IMR-90 (cell line): Measurements from ENCODE around the gene WHRN. TPM values are rescaled to one million over a fixed set of nuclear protein-coding genes. Genes with fewer than 3 reads are reported as not detected.

Experiments used
- ATAC-seq: fragments of 200-7000 bp; cut with Tn5 transposase; 2 replicates; pipeline ENCODE4 v1.9.1; 2020; ENCODE audit warnings: low read depth, mild to moderate bottlenecking, moderate library complexity
- BruUV-seq: library from RNA; stranded (reverse); fragments of 400-500 nt; replicated peaks from 2 replicates; lab custom pipeline; 2021; lab: Mats Ljungman, UMichigan
- CTCF ChIA-PET: fragments of 300-600 bp; formaldehyde crosslinking; extraction: SDS; loops from one replicate; lab custom pipeline; 2021; ENCODE audit warnings: antibody characterized with exemption; lab: Yijun Ruan, JAX
- POLR2A ChIA-PET: fragments of 300-600 bp; sonication (Branson Sonifier 250); formaldehyde crosslinking; loops from one replicate; lab custom pipeline; 2022; ENCODE audit warnings: antibody characterized with exemption; ENCODE audit not compliant: unreplicated experiment; lab: Charles Lee
- DNase-seq: peaks from one replicate; pipeline ENCODE4 v3.0.0; 2013
- H2AFZ ChIP-seq: replicated peaks from 2 replicates; pipeline ENCODE3; 2013; ENCODE audit warnings: low read length, mild to moderate bottlenecking; ENCODE audit not compliant: poor library complexity
- H2AK5ac ChIP-seq: 2 replicates; pipeline ENCODE4 v1.6.1; 2013; ENCODE audit warnings: low read depth, low read length, inconsistent platforms
- H2AK9ac ChIP-seq: replicated peaks from 2 replicates; pipeline ENCODE3; 2013; ENCODE audit warnings: mild to moderate bottlenecking, low read depth, low read length, moderate library complexity; ENCODE audit not compliant: poor library complexity
- H2BK120ac ChIP-seq: 2 replicates; pipeline ENCODE4 v1.6.1; 2013; ENCODE audit warnings: low read depth, low read length, inconsistent platforms
- H2BK15ac ChIP-seq: 3 replicates; pipeline ENCODE4 v1.6.1; 2013; ENCODE audit warnings: low read depth, low read length, inconsistent platforms
- H2BK20ac ChIP-seq: 2 replicates; pipeline ENCODE4 v1.6.1; 2013; ENCODE audit warnings: low read depth, mild to moderate bottlenecking, inconsistent platforms, low read length, moderate library complexity
- H2BK5ac ChIP-seq: 2 replicates; pipeline ENCODE4 v1.6.1; 2013; ENCODE audit warnings: mild to moderate bottlenecking, low read depth, low read length, inconsistent platforms; ENCODE audit not compliant: poor library complexity, severe bottlenecking
- H3K14ac ChIP-seq: replicated peaks from 2 replicates; pipeline ENCODE4 v1.6.1; 2013; ENCODE audit warnings: low read depth, low read length, inconsistent platforms
- H3K18ac ChIP-seq: 2 replicates; pipeline ENCODE4 v1.6.1; 2013; ENCODE audit warnings: low read depth, low read length, control low read depth
- H3K23ac ChIP-seq: 2 replicates; pipeline ENCODE4 v1.6.1; 2013; ENCODE audit warnings: low read depth, low read length, inconsistent platforms
- H3K27ac ChIP-seq: 2 replicates; pipeline ENCODE4 v1.5.1; 2013; ENCODE audit warnings: mild to moderate bottlenecking, control low read depth, low read length; ENCODE audit not compliant: insufficient read depth
- H3K27me3 ChIP-seq: 2 replicates; pipeline ENCODE4 v1.6.1; 2013; ENCODE audit warnings: low read length; ENCODE audit not compliant: control insufficient read depth, insufficient read depth
- H3K36me3 ChIP-seq: 2 replicates; pipeline ENCODE4 v1.6.1; 2013; ENCODE audit warnings: low read length, mixed read lengths; ENCODE audit not compliant: control insufficient read depth, insufficient read depth
- H3K4ac ChIP-seq: 2 replicates; pipeline ENCODE4 v1.6.1; 2013; ENCODE audit warnings: low read depth, low read length, inconsistent platforms
- H3K4me1 ChIP-seq: 2 replicates; pipeline ENCODE4 v1.6.1; 2013; ENCODE audit warnings: low read length, mixed read lengths; ENCODE audit not compliant: control insufficient read depth, insufficient read depth
- H3K4me2 ChIP-seq: 2 replicates; pipeline ENCODE4 v1.6.1; 2013; ENCODE audit warnings: low read depth, mild to moderate bottlenecking, control low read depth, low read length, moderate library complexity
- H3K4me3 ChIP-seq: 2 replicates; pipeline ENCODE4 v1.5.1; 2013; ENCODE audit warnings: low read depth, mild to moderate bottlenecking, control low read depth, low read length, moderate library complexity; ENCODE audit not compliant: insufficient read depth
- H3K56ac ChIP-seq: 2 replicates; pipeline ENCODE4 v1.6.1; 2013; ENCODE audit warnings: low read length, inconsistent platforms; ENCODE audit not compliant: insufficient read depth; ENCODE audit errors: extremely low read depth
- H3K79me1 ChIP-seq, 2 experiments: 2 replicates each; pipeline ENCODE4 v1.6.1; 2013; ENCODE audit warnings: low read length in 2 of 2, inconsistent platforms in 1 of 2, low read depth in 1 of 2
- H3K9ac ChIP-seq: 2 replicates; pipeline ENCODE4 v1.6.1; 2013; ENCODE audit warnings: low read depth, low read length, control low read depth
- H3K9me1 ChIP-seq: 2 replicates; pipeline ENCODE4 v1.6.1; 2013; ENCODE audit warnings: low read length, inconsistent platforms; ENCODE audit not compliant: insufficient read depth
- H3K9me3 ChIP-seq: 2 replicates; pipeline ENCODE4 v1.6.1; 2013; ENCODE audit warnings: low read length; ENCODE audit not compliant: control insufficient read depth, insufficient read depth
- H4K20me1 ChIP-seq: 2 replicates; pipeline ENCODE4 v1.6.1; 2013; ENCODE audit warnings: low read length, inconsistent platforms; ENCODE audit not compliant: insufficient read depth
- H4K5ac ChIP-seq: 2 replicates; pipeline ENCODE4 v1.6.1; 2013; ENCODE audit warnings: mild to moderate bottlenecking, low read depth, low read length, control low read depth
- H4K8ac ChIP-seq, 2 experiments: 2 replicates each; pipeline ENCODE4 v1.6.1; 2013; ENCODE audit warnings: low read depth in 2 of 2, low read length in 2 of 2, control low read depth in 1 of 2, inconsistent platforms in 1 of 2
- H4K91ac ChIP-seq: 2 replicates; pipeline ENCODE4 v1.6.1; 2013; ENCODE audit warnings: low read depth, low read length, inconsistent platforms; ENCODE audit not compliant: insufficient read depth
- BHLHE40 ChIP-seq: fragments of 150-350 bp; IDR thresholded peaks from 2 replicates; pipeline ENCODE4 v1.6.1; 2016; ENCODE audit warnings: mild to moderate bottlenecking, low read depth, low read length
- FOS ChIP-seq: fragments of 150-350 bp; IDR thresholded peaks from 2 replicates; pipeline ENCODE4 v1.6.1; 2016; ENCODE audit warnings: low read depth, low read length
- MAFK ChIP-seq: IDR thresholded peaks from 2 replicates; pipeline ENCODE4 v1.6.1; 2012; ENCODE audit warnings: low read depth, low read length, improper control_type of control experiment
- MAZ ChIP-seq: IDR thresholded peaks from 2 replicates; pipeline ENCODE4 v1.6.1; 2012; ENCODE audit warnings: low read depth, mild to moderate bottlenecking, low read length, improper control_type of control experiment, moderate library complexity, borderline replicate concordance
- RCOR1 ChIP-seq: IDR thresholded peaks from 2 replicates; pipeline ENCODE4 v1.6.1; 2012; ENCODE audit warnings: mild to moderate bottlenecking, low read length, improper control_type of control experiment; ENCODE audit not compliant: insufficient replicate concordance
- RFX5 ChIP-seq: IDR thresholded peaks from 2 replicates; pipeline ENCODE4 v1.8.0; 2012; ENCODE audit warnings: low read depth, mild to moderate bottlenecking, low read length, moderate library complexity
- WGBS, 2 experiments: methylation state at CpG; one replicate each; pipeline versions ENCODE4 v1.1.5 to v1.1.7; 2013; ENCODE audit warnings: missing lambda C conversion rate in 2 of 2; ENCODE audit not compliant: insufficient read length in 1 of 2; ENCODE audit errors: extremely low coverage in 2 of 2; 5-methylcytosine and 5-hydroxymethylcytosine counted together
- dilution Hi-C: fragments of 300-500 bp; cut with HindIII; formaldehyde crosslinking; loops from one replicate; pipeline ENCODE4 v1.14.3; 2018; ENCODE audit warnings: low sequenced_read_pairs; ENCODE audit not compliant: unreplicated experiment
- in situ Hi-C: fragments of 300-500 bp; cut with MboI; formaldehyde crosslinking; loops from 3 replicates; pipeline ENCODE4 v1.14.3; 2019; ENCODE audit warnings: low sequenced_read_pairs, inconsistent platforms, mixed read lengths
- intact Hi-C: fragments of 100-400 bp; cut with micrococcal nuclease; formaldehyde crosslinking; loops from 2 replicates; pipeline ENCODE4 v1.10.0; 2022
- polyA plus RNA-seq, 3 experiments: library from polyadenylated mRNA; depleted of rRNA; stranded (reverse); fragments of >200 nt; gene quantifications; 2 replicates each; pipeline ENCODE4 v1.2.3, GENCODE V29; 2012; ENCODE audit warnings: low replicate concordance in 1 of 3
- total RNA-seq: library from RNA; depleted of rRNA; stranded (reverse); fragments of >200 nt; gene quantifications from 2 replicates; pipeline ENCODE4 v1.2.3, GENCODE V29; 2012

Gene WHRN
- total and polyA plus RNA-seq, 2 of the 4 experiments (the other 2 are of a cell fraction): 0.18 to 2.6 TPM

GRCh38 chr9:114464281-114465051 is 40.8 kb downstream of the WHRN start:
- Histone ChIP-seq H3K4ac (no peak overlapping the region), H3K56ac (no peak overlapping the region), H3K18ac (no peak overlapping the region), H4K5ac (no peak overlapping the region), H4K8ac (no peak overlapping the region), H3K9ac (no peak overlapping the region), H3K4me3 (no peak overlapping the region), H3K27me3 (peaks cover 2% of the 10 kb centered on the region; the same call in 1 of the 2 replicates), H3K36me3 (no peaks in the 10 kb centered on the region; the same call in 1 of the 2 replicates), H3K9me1 (no peaks in the 10 kb centered on the region), H3K14ac (no peak overlapping the region), H3K79me1 (no peaks in the 10 kb centered on the region), H4K91ac (no peak overlapping the region), H3K27ac (no peak overlapping the region), H2AK5ac (no peak overlapping the region), H2BK15ac (no peak overlapping the region), H2BK20ac (no peak overlapping the region), H3K9me3 (peaks cover under 1% of the 10 kb centered on the region; the same call in 1 of the 2 replicates), H3K23ac (no peak overlapping the region), H2AK9ac (no peak overlapping the region), H3K4me2 (no peak overlapping the region), H2AFZ (no peak overlapping the region), H3K4me1 (no peaks in the 10 kb centered on the region), H4K20me1 (no peaks in the 10 kb centered on the region), H2BK120ac (no peak overlapping the region), H2BK5ac (no peak overlapping the region)
- in situ Hi-C loops: no loop called here
- BruUV-seq: no TSS peak
- ChIA-PET CTCF (no interaction called here), POLR2A (interaction anchor here (0.6 kb wide), 1 partner anchor 9 kb away, joined by 3 read pairs; no protein-coding TSS in a partner anchor)
- no peak for ATAC-seq
- 67% methylated on average over 1 of the region's 5 CpGs; no CpG with 5 or more reads in 1 of the 2 experiments for whole genome bisulfite sequencing, 2 experiments
- dilution Hi-C loops: no loop called here
- intact Hi-C loops: no loop called here
- TF ChIP-seq RFX5: no peak
- no peak for TF ChIP-seq MAFK
- TF ChIP-seq BHLHE40: no peak
- TF ChIP-seq RCOR1: no peak
- no peak for TF ChIP-seq FOS
- no peak for TF ChIP-seq MAZ
- DNase-seq: no peak
